ENCODE results near the gene ARHGEF4.
"Not testable (repeated sequence)": the region's sequence is repeated elsewhere in the genome, so short reads cannot be mapped to it uniquely, and the experiment has no call there.

ARHGEF4 gene

DNA sequence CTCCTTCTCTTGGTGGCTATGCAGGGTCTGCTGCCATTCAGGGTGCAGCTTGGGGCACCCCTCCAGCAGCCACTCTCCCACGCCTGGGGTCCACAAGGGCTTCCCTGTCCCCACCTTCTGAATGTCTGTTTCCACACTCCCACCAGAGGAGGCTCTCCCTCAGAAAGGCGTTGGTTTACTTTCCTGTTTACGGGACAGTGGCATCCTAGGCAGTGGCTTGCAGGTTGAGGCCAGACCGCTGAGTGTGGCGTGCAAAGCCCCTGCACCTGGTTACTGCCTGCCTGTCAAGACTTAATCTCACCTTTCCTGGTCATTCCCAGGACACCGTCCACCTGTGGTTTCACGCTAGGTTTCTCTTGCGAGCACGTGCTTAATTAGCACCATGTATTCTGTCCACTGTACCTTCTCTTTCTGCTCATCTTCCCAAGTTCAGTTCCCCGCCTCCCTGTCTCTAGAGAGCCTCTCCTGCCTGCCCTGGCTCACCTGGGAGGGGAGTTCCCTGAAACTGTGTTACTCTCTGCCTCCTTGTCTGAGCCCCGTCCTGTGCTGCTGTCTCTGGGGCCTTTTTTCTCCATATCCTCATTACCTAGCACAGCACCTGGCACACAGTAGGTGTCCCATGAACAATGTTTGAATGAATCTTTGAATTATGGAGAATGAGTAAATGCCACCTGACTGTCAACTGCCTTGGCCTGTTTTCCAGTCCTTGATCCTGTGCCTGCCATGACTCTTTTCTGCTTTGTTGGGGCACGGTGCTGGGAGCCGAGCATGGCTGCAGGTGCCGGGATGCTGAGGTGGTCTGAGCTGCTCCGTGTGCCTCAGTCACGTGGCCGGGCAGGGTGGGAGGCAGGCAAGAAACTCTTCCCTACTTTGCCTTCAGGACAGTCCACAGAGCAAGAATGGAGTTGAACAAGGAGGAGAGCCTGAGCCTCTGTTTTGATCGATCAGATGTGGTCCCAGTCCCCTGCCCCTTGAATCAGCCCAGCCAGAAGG, 56.4 kb downstream of the ARHGEF4 start:
- DNase-seq: no peak

GRCh38 chr2:130894326-130894942, 57.7 kb downstream of the ARHGEF4 start:
- DNase-seq: no peak

DNA sequence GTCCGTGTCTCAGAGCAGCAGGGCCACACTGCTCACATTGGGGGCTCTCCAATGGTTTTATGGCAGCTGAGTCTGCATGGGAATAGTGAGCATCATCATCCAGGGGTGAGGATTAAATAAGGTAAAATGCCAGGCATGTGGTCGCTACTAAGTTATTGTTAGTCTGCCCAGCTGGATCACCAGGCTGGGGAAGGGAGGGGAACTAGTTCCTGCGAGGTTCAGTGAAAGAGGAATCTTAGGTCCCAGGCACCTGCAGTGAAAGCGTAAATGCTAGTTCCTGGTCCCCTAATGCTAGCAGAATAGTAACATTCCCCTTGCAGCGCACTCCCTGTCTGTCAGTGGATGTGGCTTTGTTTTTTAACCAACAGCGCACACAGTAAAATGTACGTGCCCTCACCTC, 60.1 kb downstream of the ARHGEF4 start:
- no peak for DNase-seq

DNA sequence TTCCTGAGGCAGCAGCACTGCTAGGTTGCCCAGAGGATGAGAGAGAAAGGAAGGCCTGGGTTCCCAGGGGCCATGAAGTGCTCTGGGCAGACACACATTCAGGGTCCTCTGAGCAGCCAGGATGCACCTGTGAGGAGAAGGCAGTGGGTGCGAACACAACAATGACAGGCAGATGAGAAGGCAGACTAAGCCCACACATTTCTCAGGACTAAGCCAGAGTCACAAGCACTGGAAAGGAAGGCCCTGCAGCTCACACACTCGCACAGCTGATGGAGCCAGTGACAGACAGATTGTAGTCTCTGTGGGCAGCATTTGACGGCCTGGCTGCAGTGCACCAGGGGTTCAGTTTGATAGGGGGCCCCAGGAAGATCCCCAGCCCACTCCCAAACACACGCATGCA, 61.8 kb downstream of the ARHGEF4 start:
- no peak for DNase-seq

- no peak for DNase-seq
These were observed 62.6 kb downstream of the ARHGEF4 start for GRCh38 chr2:130899306-130899705.

GRCh38 chr2:130901061-130901460, 64.3 kb downstream of the ARHGEF4 start:
- no peak for DNase-seq

DNA sequence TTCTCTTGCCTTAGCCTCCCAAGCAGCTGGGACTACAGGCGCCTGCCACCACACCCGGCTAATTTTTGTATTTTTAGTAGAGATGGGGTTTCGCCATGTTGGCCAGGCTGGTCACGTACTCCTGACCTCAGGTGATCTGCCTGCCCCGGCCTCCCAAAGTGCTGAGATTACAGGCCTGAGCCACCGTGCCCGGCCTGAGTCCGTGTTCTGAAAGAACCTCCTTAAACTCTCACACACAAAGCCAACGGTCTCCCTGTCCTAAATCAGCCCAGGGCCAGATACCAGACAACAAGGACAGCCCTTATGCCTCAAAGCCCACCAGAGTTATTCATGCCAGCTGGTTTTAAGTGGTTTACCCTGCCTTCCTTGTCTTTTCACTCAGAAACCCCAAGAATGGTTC, 64.9 kb downstream of the ARHGEF4 start:
- DNase-seq: not testable (repeated sequence)

- DNase-seq: no peak
These were observed 72.1 kb downstream of the ARHGEF4 start for GRCh38 chr2:130908832-130909231.

- no peak for DNase-seq
These were observed 74.2 kb downstream of the ARHGEF4 start for GRCh38 chr2:130910931-130911330.

DNA sequence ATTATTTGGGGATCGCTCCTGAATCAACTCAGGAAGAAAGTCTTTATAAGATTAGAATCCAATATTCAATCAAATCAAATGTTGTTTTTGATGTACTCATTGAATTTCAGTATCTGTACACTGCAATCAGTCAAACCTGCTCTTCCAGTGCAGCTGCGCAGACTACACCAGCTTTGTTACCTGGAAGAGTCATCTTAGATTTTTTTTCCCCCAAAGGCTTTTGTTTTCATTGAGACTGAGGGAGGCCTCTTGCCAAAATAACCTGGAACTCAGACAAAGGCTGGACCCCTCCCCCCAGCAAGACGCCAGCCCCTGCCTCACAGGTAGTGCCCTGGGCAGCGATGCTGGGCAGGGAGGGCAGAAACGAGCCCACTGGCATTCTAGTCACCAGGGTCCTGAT, 74.8 kb downstream of the ARHGEF4 start:
- DNase-seq: no peak

DNA sequence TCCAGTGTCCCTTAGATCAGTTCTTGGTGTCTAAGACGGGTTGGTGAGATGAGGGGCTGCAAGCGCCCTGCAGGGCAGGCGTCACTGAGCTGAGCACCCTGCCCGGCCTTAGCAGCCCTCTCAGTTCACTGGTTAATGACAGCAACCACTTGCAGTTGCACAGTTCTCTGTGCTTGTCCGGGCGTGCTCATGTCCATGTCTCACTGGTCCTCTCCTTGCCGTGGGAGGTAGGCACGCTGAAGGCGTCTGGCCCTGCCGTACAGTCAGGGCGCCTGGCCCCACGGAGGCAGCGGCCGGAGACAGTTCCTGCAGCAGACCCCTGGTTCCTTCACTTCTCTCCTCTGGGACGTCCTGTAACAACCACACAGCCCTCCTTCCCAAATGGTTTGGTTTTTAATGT, 75.3 kb downstream of the ARHGEF4 start:
- DNase-seq: no peak

DNA sequence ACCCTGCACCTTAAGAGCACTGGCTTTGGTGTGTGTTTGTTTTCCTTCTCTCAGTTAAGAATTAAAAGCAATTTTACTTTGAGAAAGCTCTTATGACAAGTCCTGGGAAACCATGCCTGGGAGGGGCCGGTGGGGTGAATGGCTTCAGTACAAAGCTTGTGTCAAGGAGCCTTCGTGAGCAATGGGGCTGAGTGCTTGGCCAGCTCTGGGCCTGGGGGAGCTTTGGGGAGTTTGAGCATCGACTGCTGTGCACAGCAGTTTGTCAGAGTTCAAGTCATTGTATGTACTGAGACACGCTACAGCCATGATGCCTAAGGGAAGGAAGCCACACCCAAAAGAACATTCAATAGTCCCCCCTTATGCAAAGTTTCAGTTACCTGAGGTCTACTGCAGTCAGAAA, 75.8 kb downstream of the ARHGEF4 start:
- no peak for DNase-seq

DNA sequence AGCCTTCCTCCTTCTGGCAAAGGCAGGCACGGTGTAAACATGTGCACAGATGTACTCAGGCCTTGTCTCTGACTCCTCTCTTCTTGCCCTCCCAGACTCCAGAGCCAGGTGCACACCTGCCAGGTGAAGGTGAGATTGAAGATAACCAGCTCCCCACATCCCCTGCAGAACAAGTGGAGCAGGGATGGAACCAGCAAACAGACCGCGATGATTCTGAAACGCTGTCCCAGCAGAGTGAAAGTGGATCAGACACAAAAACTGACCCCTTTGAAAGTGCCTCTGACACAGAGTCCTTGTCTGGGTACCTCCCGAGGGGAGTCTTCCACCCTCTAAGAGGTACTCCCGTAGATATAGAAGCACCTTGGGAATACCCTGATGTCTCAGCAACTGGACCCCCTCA, 77.2 kb downstream of the ARHGEF4 start:
- no peak for DNase-seq

GRCh38 chr2:130915149-130915548, 78.4 kb downstream of the ARHGEF4 start:
- no peak for DNase-seq

- no peak for DNase-seq
These were observed 79.1 kb downstream of the ARHGEF4 start for GRCh38 chr2:130915595-130916437.

DNA sequence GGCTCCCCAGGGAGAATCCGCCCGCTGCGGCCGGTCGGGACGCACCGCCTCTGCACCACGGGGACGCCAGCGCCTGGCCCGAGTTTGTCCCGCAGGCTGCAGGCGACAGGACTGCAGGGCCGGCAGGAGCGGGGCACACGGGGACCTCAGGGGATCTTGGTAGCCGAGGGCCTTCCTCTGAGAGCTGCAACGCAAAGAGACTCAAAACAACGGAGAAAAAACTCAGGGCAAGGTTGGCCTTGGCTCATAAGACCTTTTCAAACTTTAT, 79.7 kb downstream of the ARHGEF4 start:
- no peak for DNase-seq

DNA sequence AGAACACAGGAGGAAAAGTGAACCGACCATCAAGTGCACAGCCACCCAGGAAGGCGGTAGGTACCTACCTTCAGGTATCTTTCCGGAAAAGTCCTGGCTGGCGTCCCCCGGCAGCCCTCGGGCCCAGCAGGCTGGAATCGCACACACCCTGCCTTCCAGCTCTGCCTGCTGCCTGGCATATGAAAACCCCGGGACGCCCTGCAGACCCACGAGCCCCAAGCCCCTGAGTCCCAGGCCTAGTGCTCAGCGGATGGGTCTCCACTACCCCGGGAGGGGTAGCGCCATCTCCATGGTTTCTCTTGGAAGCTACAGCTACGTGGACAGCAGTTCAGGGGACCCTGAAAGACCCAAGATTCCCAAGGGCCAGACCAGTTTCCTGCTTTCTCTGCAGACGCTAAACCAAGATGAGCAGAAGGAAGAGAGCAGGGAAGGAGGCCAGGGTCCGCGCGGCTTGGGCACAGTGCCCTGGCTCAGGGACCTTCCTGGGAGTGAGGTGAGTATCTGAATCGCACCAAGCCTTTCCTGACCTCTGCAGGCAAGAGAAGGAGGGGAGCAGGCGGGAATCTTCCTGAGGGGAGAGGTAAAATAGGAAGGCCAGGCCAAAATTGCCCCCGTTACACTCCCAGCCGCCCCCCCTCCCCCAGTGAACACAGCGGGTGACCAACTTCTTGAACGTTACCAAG, 80.4 kb downstream of the ARHGEF4 start:
- no peak for DNase-seq

- DNase-seq: no peak
These were observed 81.7 kb downstream of the ARHGEF4 start for GRCh38 chr2:130918393-130918792.

- DNase-seq: peak in 5 of 6 experiments; percentile 7 to 27 (median 13)
These were observed 83.9 kb downstream of the ARHGEF4 start for GRCh38 chr2:130920415-130921163.

DNA sequence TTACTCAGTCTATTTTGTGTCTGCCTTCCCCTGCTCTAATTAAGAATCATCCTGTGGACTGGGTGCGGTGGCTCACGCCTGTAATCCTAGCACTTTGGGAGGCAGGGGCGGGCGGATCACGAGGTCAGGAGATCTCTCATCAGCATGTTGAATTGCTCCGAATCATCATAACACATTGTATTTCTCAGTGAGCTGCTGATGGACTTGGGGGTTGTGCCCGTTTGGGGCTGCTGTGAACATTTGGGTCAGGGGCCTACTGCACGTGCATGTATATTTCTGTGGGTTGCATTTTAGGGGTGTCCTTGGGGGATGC, 84.4 kb downstream of the ARHGEF4 start:
- DNase-seq: no peak

- no peak for DNase-seq
These were observed 85.7 kb downstream of the ARHGEF4 start for GRCh38 chr2:130922417-130922816.

DNA sequence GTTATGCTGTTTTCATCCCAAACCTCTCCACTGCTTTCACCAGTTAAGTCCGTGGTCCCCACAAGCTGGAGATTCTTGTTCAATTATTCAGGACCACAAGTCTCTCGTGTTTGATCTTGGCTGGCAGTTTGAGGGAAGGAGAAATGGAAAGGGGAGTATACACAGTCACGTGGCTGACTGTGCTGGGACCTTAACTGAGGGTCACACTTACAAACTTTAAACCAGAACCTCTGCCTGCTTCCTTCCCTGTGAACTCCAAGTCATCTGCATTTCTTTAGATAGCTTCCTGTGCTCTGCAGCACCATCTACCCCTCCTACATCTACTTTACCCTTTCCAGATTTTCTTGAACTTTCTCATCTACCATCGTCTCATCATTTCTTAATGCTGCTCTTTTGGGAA, 91.7 kb downstream of the ARHGEF4 start:
- no peak for DNase-seq

Data from stimulated activated naive CD4-positive, alpha-beta T cell (primary cell).